Measurements from ENCODE around the gene LRP10. TPM values are rescaled to one million over a fixed set of nuclear protein-coding genes. Genes with fewer than 3 reads are reported as not detected.
"Not testable (repeated sequence)": the region's sequence is repeated elsewhere in the genome, so short reads cannot be mapped to it uniquely, and the experiment has no call there.

Gene LRP10
- total RNA-seq, 4 donors from 2014 or later = 97.8 to 170 (median 157) TPM

DNA sequence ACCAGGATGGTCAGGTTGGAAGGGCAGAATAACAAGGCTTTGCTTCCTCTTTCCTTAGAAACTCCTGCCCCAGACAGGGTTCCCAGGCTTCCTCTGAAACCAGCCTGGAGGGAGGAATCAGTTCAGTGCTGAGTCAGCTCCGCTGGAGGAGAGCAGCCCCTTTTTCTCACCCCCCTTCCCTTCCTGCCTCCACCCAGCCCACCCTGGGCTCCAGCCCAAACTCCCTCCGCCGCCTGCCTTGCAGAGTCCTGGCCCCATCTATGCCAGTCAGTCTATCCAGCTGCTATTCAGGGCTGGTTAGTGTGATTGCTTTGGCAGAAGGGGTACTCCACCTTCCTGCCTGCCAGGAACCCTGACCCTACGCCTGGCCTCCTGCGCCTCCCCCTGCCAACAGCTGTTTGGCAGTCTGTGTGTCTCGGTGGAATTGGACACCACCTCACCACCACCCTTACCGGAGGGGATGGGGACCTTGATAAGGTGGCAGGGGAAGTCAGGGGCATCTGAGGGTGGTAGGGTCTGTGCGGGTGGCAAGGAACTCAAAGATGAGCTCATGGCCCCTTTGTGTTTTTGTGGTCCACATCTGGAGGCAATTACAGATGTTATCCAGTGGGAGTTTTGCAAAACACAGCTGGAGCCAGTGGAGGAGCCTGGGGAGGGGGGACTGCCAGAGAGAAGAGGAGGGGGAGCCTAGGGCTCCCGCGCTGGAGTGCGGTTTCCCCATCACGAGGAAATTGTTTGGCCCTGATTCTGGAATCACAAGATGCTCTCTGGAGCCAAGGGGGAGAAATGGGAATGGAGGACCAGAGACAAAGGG is 23.0 kb upstream of the LRP10 start:
- Histone ChIP-seq H3K4me3 (peak overlapping the region; percentile 26), H3K27ac (peak overlapping the region; percentile 87), H3K9me3 (no peaks in the 10 kb centered on the region), H3K36me3 (peaks cover 36% of the 10 kb centered on the region), H3K4me1 (peaks cover 88% of the 10 kb centered on the region), H3K27me3 (no peaks in the 10 kb centered on the region)
- peak; percentile 92 to 93 for DNase-seq (ENCODE audit: low spot score in 2 of 2)
- TF ChIP-seq, protein P1, sequence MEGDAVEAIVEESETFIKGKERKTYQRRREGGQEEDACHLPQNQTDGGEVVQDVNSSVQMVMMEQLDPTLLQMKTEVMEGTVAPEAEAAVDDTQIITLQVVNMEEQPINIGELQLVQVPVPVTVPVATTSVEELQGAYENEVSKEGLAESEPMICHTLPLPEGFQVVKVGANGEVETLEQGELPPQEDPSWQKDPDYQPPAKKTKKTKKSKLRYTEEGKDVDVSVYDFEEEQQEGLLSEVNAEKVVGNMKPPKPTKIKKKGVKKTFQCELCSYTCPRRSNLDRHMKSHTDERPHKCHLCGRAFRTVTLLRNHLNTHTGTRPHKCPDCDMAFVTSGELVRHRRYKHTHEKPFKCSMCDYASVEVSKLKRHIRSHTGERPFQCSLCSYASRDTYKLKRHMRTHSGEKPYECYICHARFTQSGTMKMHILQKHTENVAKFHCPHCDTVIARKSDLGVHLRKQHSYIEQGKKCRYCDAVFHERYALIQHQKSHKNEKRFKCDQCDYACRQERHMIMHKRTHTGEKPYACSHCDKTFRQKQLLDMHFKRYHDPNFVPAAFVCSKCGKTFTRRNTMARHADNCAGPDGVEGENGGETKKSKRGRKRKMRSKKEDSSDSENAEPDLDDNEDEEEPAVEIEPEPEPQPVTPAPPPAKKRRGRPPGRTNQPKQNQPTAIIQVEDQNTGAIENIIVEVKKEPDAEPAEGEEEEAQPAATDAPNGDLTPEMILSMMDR (IDR thresholded peaks at IDR 0.05) = no peak
- peak in 1 of 3 donors; percentile 83 for TF ChIP-seq POLR2AphosphoS5 (IDR thresholded peaks at IDR 0.05)
- WGBS = 13% methylated on average over 12 of the region's 12 CpGs

DNA sequence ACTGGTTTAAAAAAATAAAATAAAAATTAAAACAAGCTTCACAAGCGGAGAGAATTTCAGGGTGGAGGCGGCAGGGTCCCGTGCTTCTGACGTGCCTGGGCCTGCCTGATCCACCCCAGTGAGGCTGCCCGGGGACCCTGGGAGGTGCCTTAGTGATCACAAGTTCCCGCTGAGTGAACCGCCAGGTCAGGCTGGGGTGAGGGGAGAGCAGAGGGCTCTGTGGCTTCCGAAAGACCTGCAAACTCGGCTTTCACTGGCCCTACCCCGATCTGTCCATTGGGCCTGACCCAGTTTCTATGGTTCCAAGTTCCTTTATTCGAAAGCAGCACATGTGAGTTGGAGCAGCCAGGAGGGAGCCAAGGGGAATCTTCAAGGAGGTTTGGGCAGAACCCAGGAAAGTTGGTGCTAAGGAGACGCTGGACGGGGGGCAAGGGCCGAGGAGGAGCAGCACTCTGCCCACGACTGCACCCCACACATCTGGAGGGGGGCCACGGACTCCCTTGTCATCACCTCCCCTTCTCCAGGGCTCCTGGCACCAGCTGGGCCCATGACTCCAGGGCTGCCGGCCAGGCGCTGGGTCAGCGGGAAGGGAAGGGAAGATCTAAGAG is 22.2 kb upstream of the LRP10 start:
- WGBS = 34% methylated on average over 17 of the region's 19 CpGs
- Histone ChIP-seq H3K27ac (peak overlapping the region; percentile 87), H3K36me3 (peaks cover 28% of the 10 kb centered on the region), H3K27me3 (no peaks in the 10 kb centered on the region), H3K4me3 (peak overlapping the region; percentile 26), H3K9me3 (no peaks in the 10 kb centered on the region), H3K4me1 (peaks cover 86% of the 10 kb centered on the region)
- TF ChIP-seq, protein P1 (IDR thresholded peaks at IDR 0.05) = no peak
- TF ChIP-seq POLR2AphosphoS5 (IDR thresholded peaks at IDR 0.05) = peak in 1 of 3 donors; percentile 26
- peak; percentile 89 for DNase-seq (ENCODE audit: low spot score in 2 of 2)

DNA sequence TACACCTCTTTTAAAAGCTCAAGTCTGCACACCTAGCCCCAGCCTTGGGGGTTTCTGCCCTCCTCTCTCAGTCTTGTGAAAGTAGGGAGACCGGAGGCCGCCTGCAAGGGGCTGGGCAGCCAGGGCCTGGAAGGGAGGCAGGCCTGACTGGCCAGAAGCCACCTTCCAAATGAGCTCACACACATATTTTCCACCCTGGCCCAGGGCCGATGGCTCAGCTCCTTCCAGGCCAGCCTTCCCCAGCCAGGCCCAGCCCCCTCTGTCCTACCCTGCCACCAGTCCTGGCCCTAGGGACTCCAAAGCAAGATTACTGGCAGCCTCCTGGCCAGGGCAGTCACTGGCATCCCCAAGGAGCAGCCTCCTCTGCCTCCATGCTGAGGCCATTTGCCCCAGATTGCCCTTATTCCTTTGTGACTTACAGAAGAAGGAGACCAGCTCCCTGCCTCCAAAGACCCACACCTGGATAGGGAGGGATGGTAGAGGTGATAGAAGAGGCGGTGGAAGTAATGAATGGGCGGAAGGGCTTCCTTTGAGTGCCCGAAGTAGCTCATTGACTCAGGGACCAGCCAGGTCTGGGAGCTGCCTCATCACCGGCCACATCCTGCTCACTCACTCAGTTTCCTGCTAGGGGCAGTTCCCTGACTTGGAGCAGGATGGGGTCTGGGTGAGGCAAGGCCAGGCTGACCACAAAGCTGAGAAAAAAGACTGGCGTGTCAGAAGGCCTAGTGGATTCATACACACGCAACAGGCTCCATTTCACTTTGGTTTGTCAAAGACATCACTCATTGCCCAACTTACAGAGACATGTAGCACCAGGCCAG is 20.4 kb upstream of the LRP10 start:
- Histone ChIP-seq H3K9me3 (no peaks in the 10 kb centered on the region), H3K27me3 (no peaks in the 10 kb centered on the region), H3K4me3 (peak overlapping the region; percentile 3), H3K36me3 (peaks cover 10% of the 10 kb centered on the region), H3K27ac (peak overlapping the region; percentile 87), H3K4me1 (peaks cover 71% of the 10 kb centered on the region)
- 62% methylated on average over 6 of the region's 9 CpGs for WGBS
- no peak for TF ChIP-seq EP300 (IDR thresholded peaks at IDR 0.05)
- peak in 2 of 3 donors; percentile 67 to 79 for TF ChIP-seq POLR2AphosphoS5 (IDR thresholded peaks at IDR 0.05)
- DNase-seq (ENCODE audit: low spot score in 2 of 2) = peak; percentile 93

DNA sequence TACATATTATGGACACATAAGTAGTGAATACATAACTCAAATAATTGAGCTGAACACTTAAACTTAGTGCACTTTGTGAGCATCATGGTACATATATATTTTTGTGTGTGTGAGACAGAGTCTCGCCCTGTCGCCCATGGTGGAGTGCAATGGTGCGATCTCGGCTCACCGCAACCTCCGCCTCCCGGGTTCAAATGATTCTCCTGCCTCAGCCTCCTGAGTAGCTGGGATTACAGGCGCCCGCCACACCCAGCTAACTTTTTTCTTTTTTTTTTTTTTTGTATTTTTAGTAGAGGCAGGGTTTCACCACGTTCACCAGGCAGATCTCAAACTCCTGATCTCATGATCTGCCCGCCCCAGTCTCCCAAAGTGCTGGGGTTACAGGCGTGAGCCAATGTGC is 19.4 kb upstream of the LRP10 start:
- not testable (repeated sequence) for H3K27me3 ChIP-seq, H3K4me3 ChIP-seq, H3K27ac ChIP-seq, H3K9me3 ChIP-seq, H3K36me3 ChIP-seq
- 73% methylated on average over 12 of the region's 12 CpGs for WGBS
- DNase-seq (ENCODE audit: low spot score in 2 of 2) = peak in 1 of 2 donors; percentile 19
- peaks cover 60% of the 10 kb centered on the region for H3K4me1 ChIP-seq

DNA sequence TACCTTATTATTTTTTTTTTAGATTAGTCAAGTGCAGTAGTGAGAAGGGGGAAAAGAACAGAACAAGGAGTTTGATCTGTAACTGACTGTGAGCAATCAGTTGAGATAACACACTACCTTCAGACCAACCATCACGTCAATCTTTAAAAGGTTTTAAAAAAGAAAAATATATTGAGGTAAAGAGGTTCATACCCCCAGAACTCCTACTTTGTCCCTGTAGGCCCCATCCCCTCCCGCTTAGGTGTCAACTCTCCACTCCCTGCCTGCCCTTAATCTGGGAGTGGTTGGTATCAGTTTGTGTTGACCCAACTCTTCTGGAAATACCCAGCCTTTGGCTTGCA is 19.0 kb upstream of the LRP10 start:
- no peaks in the 10 kb centered on the region for H3K36me3 ChIP-seq
- H3K27me3 ChIP-seq = no peaks in the 10 kb centered on the region
- no peak overlapping the region for H3K27ac ChIP-seq
- peak overlapping the region; percentile 47 for H3K4me3 ChIP-seq
- WGBS = 58% methylated on average over 2 of the region's 2 CpGs
- no peaks in the 10 kb centered on the region for H3K9me3 ChIP-seq
- peaks cover 56% of the 10 kb centered on the region for H3K4me1 ChIP-seq
- TF ChIP-seq POLR2AphosphoS5 (IDR thresholded peaks at IDR 0.05) = no peak
- DNase-seq (ENCODE audit: low spot score in 2 of 2) = no peak

DNA sequence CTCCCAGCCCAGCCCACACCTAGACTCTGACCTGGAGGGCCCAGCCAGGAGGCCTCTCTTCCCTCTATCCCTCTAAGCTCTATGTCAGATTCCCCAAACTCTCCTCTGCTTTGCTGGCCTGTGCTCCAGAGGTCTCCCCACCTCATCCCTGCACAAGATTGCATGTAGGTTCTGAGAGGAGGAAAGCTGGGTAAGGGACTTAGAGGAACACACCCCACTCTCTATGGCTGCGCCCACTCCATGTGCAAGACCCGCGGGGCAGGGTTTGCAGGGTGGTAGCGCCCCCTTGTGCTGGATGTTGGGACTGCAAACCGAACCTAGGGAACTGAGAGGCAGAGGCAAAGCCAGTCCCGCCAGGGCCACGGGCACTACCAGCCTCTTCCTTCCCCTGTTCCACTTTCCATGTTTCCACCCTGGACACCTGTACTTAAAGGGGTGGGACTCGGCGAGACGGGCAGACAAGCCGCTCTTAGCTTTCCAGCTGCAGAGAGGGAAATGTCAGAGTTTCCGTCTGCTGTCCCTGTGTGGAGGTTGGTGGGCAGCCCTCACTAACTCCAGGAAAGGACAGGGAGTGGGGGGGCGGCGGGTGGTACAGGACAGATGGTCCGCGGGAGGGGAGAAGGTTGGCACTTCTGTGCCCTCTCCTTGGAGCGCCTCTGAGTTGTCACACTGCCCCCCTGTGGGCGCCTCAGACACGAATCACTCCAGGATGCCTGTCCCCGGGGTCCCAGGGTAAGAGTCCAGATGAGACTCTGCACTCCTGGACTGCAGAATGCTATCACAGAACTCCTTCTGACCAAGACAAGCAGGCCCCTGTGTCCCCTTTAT is 18.4 kb upstream of the LRP10 start:
- TF ChIP-seq POLR2AphosphoS5 (IDR thresholded peaks at IDR 0.05) = no peak
- no peak for TF ChIP-seq EP300 (IDR thresholded peaks at IDR 0.05)
- TF ChIP-seq, protein P1 (IDR thresholded peaks at IDR 0.05) = peak; percentile 90 to 93
- no peak for TF ChIP-seq POLR2A (IDR thresholded peaks at IDR 0.05)
- no peaks in the 10 kb centered on the region for H3K27me3 ChIP-seq
- DNase-seq (ENCODE audit: low spot score in 2 of 2) = peak; percentile 96 to 97
- H3K36me3 ChIP-seq = no peaks in the 10 kb centered on the region
- H3K4me1 ChIP-seq = peaks cover 51% of the 10 kb centered on the region
- peak overlapping the region; percentile 20 for H3K27ac ChIP-seq
- no peaks in the 10 kb centered on the region for H3K9me3 ChIP-seq
- peak overlapping the region; percentile 47 for H3K4me3 ChIP-seq
- under 1% methylated on average over 20 of the region's 20 CpGs for WGBS

DNA sequence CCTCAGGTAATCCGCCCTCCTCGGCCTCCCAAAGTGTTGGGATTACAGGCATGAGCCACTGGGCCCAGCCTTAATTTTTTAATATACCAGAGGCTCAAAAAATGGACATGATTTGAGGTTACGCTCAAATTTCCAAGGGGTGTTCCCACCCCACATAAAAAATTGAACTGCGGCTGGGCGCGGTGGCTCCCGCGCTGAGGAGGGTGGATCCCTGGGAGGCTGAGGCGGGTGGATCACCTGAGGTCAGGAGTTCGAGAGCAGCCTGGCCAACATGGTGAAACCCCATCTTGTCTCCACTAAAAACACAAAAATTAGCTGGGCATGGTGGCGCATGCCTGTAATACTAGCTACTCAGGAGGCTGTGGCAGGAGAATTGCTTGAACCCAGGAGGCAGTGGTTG is 17.2 kb upstream of the LRP10 start:
- H3K4me1 ChIP-seq = peaks cover 39% of the 10 kb centered on the region
- H3K36me3 ChIP-seq, H3K27me3 ChIP-seq, H3K27ac ChIP-seq, H3K4me3 ChIP-seq, H3K9me3 ChIP-seq: not testable (repeated sequence)
- 96% methylated on average over 11 of the region's 11 CpGs for whole genome bisulfite sequencing
- DNase-seq (ENCODE audit: low spot score in 2 of 2) = peak in 1 of 2 donors; percentile 33
